IMR-90 (cell line): ENCODE data around the gene PSAP. TPM values are rescaled to one million over a fixed set of nuclear protein-coding genes. Genes with fewer than 3 reads are reported as not detected.
A peak's percentile ranks its signal among the peaks of the same experiment; 100 is the strongest.

Experiments
- ATAC-seq: fragments of 200-7000 bp; cut with Tn5 transposase; 2 replicates; pipeline ENCODE4 v1.9.1; 2020; ENCODE audit warnings: low read depth, mild to moderate bottlenecking, moderate library complexity
- BruUV-seq: library from RNA; stranded (reverse); fragments of 400-500 nt; replicated peaks from 2 replicates; lab custom pipeline; 2021; lab: Mats Ljungman, UMichigan
- CTCF ChIA-PET: fragments of 300-600 bp; formaldehyde crosslinking; extraction: SDS; loops from one replicate; lab custom pipeline; 2021; ENCODE audit warnings: antibody characterized with exemption; lab: Yijun Ruan, JAX
- POLR2A ChIA-PET: fragments of 300-600 bp; sonication (Branson Sonifier 250); formaldehyde crosslinking; loops from one replicate; lab custom pipeline; 2022; ENCODE audit warnings: antibody characterized with exemption; ENCODE audit not compliant: unreplicated experiment; lab: Charles Lee
- DNase-seq: peaks from one replicate; pipeline ENCODE4 v3.0.0; 2013
- H2AFZ ChIP-seq: replicated peaks from 2 replicates; pipeline ENCODE3; 2013; ENCODE audit warnings: low read length, mild to moderate bottlenecking; ENCODE audit not compliant: poor library complexity
- H2AK5ac ChIP-seq: 2 replicates; pipeline ENCODE4 v1.6.1; 2013; ENCODE audit warnings: low read depth, low read length, inconsistent platforms
- H2AK9ac ChIP-seq: replicated peaks from 2 replicates; pipeline ENCODE3; 2013; ENCODE audit warnings: mild to moderate bottlenecking, low read depth, low read length, moderate library complexity; ENCODE audit not compliant: poor library complexity
- H2BK120ac ChIP-seq: 2 replicates; pipeline ENCODE4 v1.6.1; 2013; ENCODE audit warnings: low read depth, low read length, inconsistent platforms
- H2BK15ac ChIP-seq: 3 replicates; pipeline ENCODE4 v1.6.1; 2013; ENCODE audit warnings: low read depth, low read length, inconsistent platforms
- H2BK20ac ChIP-seq: 2 replicates; pipeline ENCODE4 v1.6.1; 2013; ENCODE audit warnings: low read depth, mild to moderate bottlenecking, inconsistent platforms, low read length, moderate library complexity
- H2BK5ac ChIP-seq: 2 replicates; pipeline ENCODE4 v1.6.1; 2013; ENCODE audit warnings: mild to moderate bottlenecking, low read depth, low read length, inconsistent platforms; ENCODE audit not compliant: poor library complexity, severe bottlenecking
- H3K14ac ChIP-seq: replicated peaks from 2 replicates; pipeline ENCODE4 v1.6.1; 2013; ENCODE audit warnings: low read depth, low read length, inconsistent platforms
- H3K18ac ChIP-seq: 2 replicates; pipeline ENCODE4 v1.6.1; 2013; ENCODE audit warnings: low read depth, low read length, control low read depth
- H3K23ac ChIP-seq: 2 replicates; pipeline ENCODE4 v1.6.1; 2013; ENCODE audit warnings: low read depth, low read length, inconsistent platforms
- H3K27ac ChIP-seq: 2 replicates; pipeline ENCODE4 v1.5.1; 2013; ENCODE audit warnings: mild to moderate bottlenecking, control low read depth, low read length; ENCODE audit not compliant: insufficient read depth
- H3K27me3 ChIP-seq: 2 replicates; pipeline ENCODE4 v1.6.1; 2013; ENCODE audit warnings: low read length; ENCODE audit not compliant: control insufficient read depth, insufficient read depth
- H3K36me3 ChIP-seq: 2 replicates; pipeline ENCODE4 v1.6.1; 2013; ENCODE audit warnings: low read length, mixed read lengths; ENCODE audit not compliant: control insufficient read depth, insufficient read depth
- H3K4ac ChIP-seq: 2 replicates; pipeline ENCODE4 v1.6.1; 2013; ENCODE audit warnings: low read depth, low read length, inconsistent platforms
- H3K4me1 ChIP-seq: 2 replicates; pipeline ENCODE4 v1.6.1; 2013; ENCODE audit warnings: low read length, mixed read lengths; ENCODE audit not compliant: control insufficient read depth, insufficient read depth
- H3K4me2 ChIP-seq: 2 replicates; pipeline ENCODE4 v1.6.1; 2013; ENCODE audit warnings: low read depth, mild to moderate bottlenecking, control low read depth, low read length, moderate library complexity
- H3K4me3 ChIP-seq: 2 replicates; pipeline ENCODE4 v1.5.1; 2013; ENCODE audit warnings: low read depth, mild to moderate bottlenecking, control low read depth, low read length, moderate library complexity; ENCODE audit not compliant: insufficient read depth
- H3K56ac ChIP-seq: 2 replicates; pipeline ENCODE4 v1.6.1; 2013; ENCODE audit warnings: low read length, inconsistent platforms; ENCODE audit not compliant: insufficient read depth; ENCODE audit errors: extremely low read depth
- H3K79me1 ChIP-seq, 2 experiments: 2 replicates each; pipeline ENCODE4 v1.6.1; 2013; ENCODE audit warnings: low read length in 2 of 2, inconsistent platforms in 1 of 2, low read depth in 1 of 2
- H3K9ac ChIP-seq: 2 replicates; pipeline ENCODE4 v1.6.1; 2013; ENCODE audit warnings: low read depth, low read length, control low read depth
- H3K9me1 ChIP-seq: 2 replicates; pipeline ENCODE4 v1.6.1; 2013; ENCODE audit warnings: low read length, inconsistent platforms; ENCODE audit not compliant: insufficient read depth
- H3K9me3 ChIP-seq: 2 replicates; pipeline ENCODE4 v1.6.1; 2013; ENCODE audit warnings: low read length; ENCODE audit not compliant: control insufficient read depth, insufficient read depth
- H4K20me1 ChIP-seq: 2 replicates; pipeline ENCODE4 v1.6.1; 2013; ENCODE audit warnings: low read length, inconsistent platforms; ENCODE audit not compliant: insufficient read depth
- H4K5ac ChIP-seq: 2 replicates; pipeline ENCODE4 v1.6.1; 2013; ENCODE audit warnings: mild to moderate bottlenecking, low read depth, low read length, control low read depth
- H4K8ac ChIP-seq, 2 experiments: 2 replicates each; pipeline ENCODE4 v1.6.1; 2013; ENCODE audit warnings: low read depth in 2 of 2, low read length in 2 of 2, control low read depth in 1 of 2, inconsistent platforms in 1 of 2
- H4K91ac ChIP-seq: 2 replicates; pipeline ENCODE4 v1.6.1; 2013; ENCODE audit warnings: low read depth, low read length, inconsistent platforms; ENCODE audit not compliant: insufficient read depth
- BHLHE40 ChIP-seq: fragments of 150-350 bp; IDR thresholded peaks from 2 replicates; pipeline ENCODE4 v1.6.1; 2016; ENCODE audit warnings: mild to moderate bottlenecking, low read depth, low read length
- CEBPB ChIP-seq: IDR thresholded peaks from 2 replicates; pipeline ENCODE4 v1.6.1; 2012; ENCODE audit warnings: low read depth, low read length, improper control_type of control experiment
- CHD1 ChIP-seq: IDR thresholded peaks from 2 replicates; pipeline ENCODE4 v1.6.1; 2012; ENCODE audit warnings: low read depth, low read length, improper control_type of control experiment
- CTCF ChIP-seq: conservative IDR thresholded peaks from 2 replicates; pipeline ENCODE4 v1.5.1; 2012; ENCODE audit warnings: mild to moderate bottlenecking, low read depth, low read length, improper control_type of control experiment
- MAZ ChIP-seq: IDR thresholded peaks from 2 replicates; pipeline ENCODE4 v1.6.1; 2012; ENCODE audit warnings: low read depth, mild to moderate bottlenecking, low read length, improper control_type of control experiment, moderate library complexity, borderline replicate concordance
- MXI1 ChIP-seq: IDR thresholded peaks from 2 replicates; pipeline ENCODE4 v1.6.1; 2012; ENCODE audit warnings: low read depth, mild to moderate bottlenecking, low read length, moderate library complexity, borderline replicate concordance
- RCOR1 ChIP-seq: IDR thresholded peaks from 2 replicates; pipeline ENCODE4 v1.6.1; 2012; ENCODE audit warnings: mild to moderate bottlenecking, low read length, improper control_type of control experiment; ENCODE audit not compliant: insufficient replicate concordance
- RFX5 ChIP-seq: IDR thresholded peaks from 2 replicates; pipeline ENCODE4 v1.8.0; 2012; ENCODE audit warnings: low read depth, mild to moderate bottlenecking, low read length, moderate library complexity
- USF2 ChIP-seq: fragments of 150-350 bp; IDR thresholded peaks from 2 replicates; pipeline ENCODE4 v1.6.1; 2017; ENCODE audit warnings: mild to moderate bottlenecking, antibody characterized with exemption, low read length, low read depth
- WGBS, 2 experiments: methylation state at CpG; one replicate each; pipeline versions ENCODE4 v1.1.5 to v1.1.7; 2013; ENCODE audit warnings: missing lambda C conversion rate in 2 of 2; ENCODE audit not compliant: insufficient read length in 1 of 2; ENCODE audit errors: extremely low coverage in 2 of 2; 5-methylcytosine and 5-hydroxymethylcytosine counted together
- dilution Hi-C: fragments of 300-500 bp; cut with HindIII; formaldehyde crosslinking; loops from one replicate; pipeline ENCODE4 v1.14.3; 2018; ENCODE audit warnings: low sequenced_read_pairs; ENCODE audit not compliant: unreplicated experiment
- in situ Hi-C: fragments of 300-500 bp; cut with MboI; formaldehyde crosslinking; loops from 3 replicates; pipeline ENCODE4 v1.14.3; 2019; ENCODE audit warnings: low sequenced_read_pairs, inconsistent platforms, mixed read lengths
- intact Hi-C: fragments of 100-400 bp; cut with micrococcal nuclease; formaldehyde crosslinking; loops from 2 replicates; pipeline ENCODE4 v1.10.0; 2022
- polyA plus RNA-seq, 3 experiments: library from polyadenylated mRNA; depleted of rRNA; stranded (reverse); fragments of >200 nt; gene quantifications; 2 replicates each; pipeline ENCODE4 v1.2.3, GENCODE V29; 2012; ENCODE audit warnings: low replicate concordance in 1 of 3
- total RNA-seq: library from RNA; depleted of rRNA; stranded (reverse); fragments of >200 nt; gene quantifications from 2 replicates; pipeline ENCODE4 v1.2.3, GENCODE V29; 2012

Gene PSAP
- total and polyA plus RNA-seq, 2 of the 4 experiments (the other 2 are of a cell fraction), result 216 to 876 TPM

- no peak overlapping the region for H3K9ac ChIP-seq
- H3K4me3 ChIP-seq, result no peak overlapping the region
- peaks cover 99% of the 10 kb centered on the region for H4K20me1 ChIP-seq
- H2AFZ ChIP-seq, result no peak overlapping the region
- H3K4me2 ChIP-seq, result no peak overlapping the region; the same call in 1 of the 2 replicates
- POLR2A ChIA-PET, result interaction anchor here (1.6 kb wide), 1 partner anchor 11 kb away, joined by 5 read pairs; the partner anchor contains the start of gene PSAP
- no peak overlapping the region for H3K4ac ChIP-seq
- BruUV-seq, result no TSS peak
- no peak for TF ChIP-seq CTCF
- TF ChIP-seq BHLHE40, result no peak
- peak; percentile 45 for TF ChIP-seq RCOR1
- peak; percentile 71; the same call in 1 of the 2 replicates for TF ChIP-seq RFX5
- no peak for TF ChIP-seq USF2
- no peak for TF ChIP-seq MAZ
- peak; percentile 53; the same call in 1 of the 2 replicates for TF ChIP-seq CEBPB
- no peak for TF ChIP-seq CHD1
- TF ChIP-seq MXI1, result peak; percentile 81; the same call in 1 of the 2 replicates
- in situ Hi-C loops, result no loop called here
- H4K8ac ChIP-seq, result no peak overlapping the region
- H3K23ac ChIP-seq, result no peak overlapping the region
- CTCF ChIA-PET, result interaction anchor here (0.6 to 0.9 kb wide), 2 partner anchors 38 to 115 kb away, joined by 3 to 4 read pairs; no protein-coding TSS in a partner anchor
- no peak overlapping the region for H4K5ac ChIP-seq
- H3K79me1 ChIP-seq, result peaks cover 35 to 90% of the 10 kb centered on the region in 2 experiments
- H2BK15ac ChIP-seq, result no peak overlapping the region
- no peak overlapping the region for H3K18ac ChIP-seq
- intact Hi-C loops, result loop anchor here (1.0 to 5.0 kb wide), 2 partner anchors 11 to 47 kb away; partner anchors contain the start of gene PSAP
- peak; percentile 96 for DNase-seq
- H2BK120ac ChIP-seq, result no peak overlapping the region
- no peak overlapping the region for H2AK9ac ChIP-seq
- H2BK20ac ChIP-seq, result no peak overlapping the region
- dilution Hi-C loops, result no loop called here
- no peak overlapping the region for H2AK5ac ChIP-seq
- no peaks in the 10 kb centered on the region for H3K27me3 ChIP-seq
- H3K14ac ChIP-seq, result no peak overlapping the region
- no CpG with 5 or more reads among the region's 6 CpGs for WGBS, 2 experiments
- H3K9me3 ChIP-seq, result no peaks in the 10 kb centered on the region
- H3K9me1 ChIP-seq, result peaks cover 38% of the 10 kb centered on the region
- H3K4me1 ChIP-seq, result peaks cover 25% of the 10 kb centered on the region
- H3K56ac ChIP-seq, result no peak overlapping the region
- no peak overlapping the region for H3K27ac ChIP-seq
- H4K91ac ChIP-seq, result no peak overlapping the region
- no peak overlapping the region for H2BK5ac ChIP-seq
- H3K36me3 ChIP-seq, result peaks cover 8% of the 10 kb centered on the region; the same call in 1 of the 2 replicates
- ATAC-seq, result peak; percentile 86
Observed at GRCh38 chr10:71840177-71840957, 10.7 kb downstream of the PSAP start.
